HL-60 (cell line): ENCODE measurements around the gene FANCI.

Source experiments
- CTCF ChIP-seq: IDR thresholded peaks from one replicate; pipeline ENCODE4 v1.5.1; 2011; ENCODE audit warnings: low read length, control low read depth, inconsistent platforms; ENCODE audit not compliant: insufficient read depth
- POLR2AphosphoS5 ChIP-seq: IDR thresholded peaks from 2 replicates; pipeline ENCODE4 v1.6.1; 2012; ENCODE audit warnings: low read depth
- REST ChIP-seq: IDR thresholded peaks from 2 replicates; pipeline ENCODE4 v1.6.1; 2012; ENCODE audit warnings: low read depth; ENCODE audit not compliant: insufficient replicate concordance
- SPI1 ChIP-seq: IDR thresholded peaks from 2 replicates; pipeline ENCODE4 v1.6.1; 2012; ENCODE audit warnings: low read depth, mild to moderate bottlenecking, borderline replicate concordance

GRCh38 chr15:89230277-89230676 is 13.5 kb upstream of the FANCI start:
- no peak for TF ChIP-seq POLR2AphosphoS5
- no peak for TF ChIP-seq CTCF
- TF ChIP-seq SPI1 = no peak
- no peak for TF ChIP-seq REST
